ENCODE results near the gene SNIP1. TPM values are rescaled to one million over a fixed set of nuclear protein-coding genes. Genes with fewer than 3 reads are reported as not detected.
"Not testable (repeated sequence)": the region's sequence is repeated elsewhere in the genome, so short reads cannot be mapped to it uniquely, and the experiment has no call there.

Gene SNIP1
- total RNA-seq, 2 donors from 2014 or later, result 20.2 TPM

GRCh38 chr1:37545019-37545418 lies 9.1 kb downstream of the SNIP1 start:
- H3K27me3 Mint-ChIP-seq (ENCODE audit: insufficient read depth), result no peaks in the 10 kb centered on the region
- Histone ChIP-seq H3K4me1 (ENCODE audit: control insufficient read depth, insufficient read depth, low read length) (no peaks in the 10 kb centered on the region), H3K27me3 (ENCODE audit: control insufficient read depth, insufficient read depth, low read length, poor library complexity, severe bottlenecking) (no peaks in the 10 kb centered on the region), H3K9ac (ENCODE audit: extremely low read depth, low read length, poor library complexity, severe bottlenecking) (no peak overlapping the region), H3K36me3 (ENCODE audit: control insufficient read depth, insufficient read depth, low read length) (peaks cover 77% of the 10 kb centered on the region), H3K9me3 (ENCODE audit: control insufficient read depth, low read length) (no peaks in the 10 kb centered on the region), H3K4me3 (ENCODE audit: low read length) (no peak overlapping the region), H3K27ac (ENCODE audit: low read depth, low read length) (no peak overlapping the region)
- no peak overlapping the region for H3K4me3 Mint-ChIP-seq
- 96 to 100% methylated on average over 5 of the region's 5 CpGs for WGBS, 2 experiments (ENCODE audit: insufficient coverage in 1 of 2, insufficient read length in 1 of 2)
- no peak overlapping the region for H3K27ac Mint-ChIP-seq
- H3K36me3 Mint-ChIP-seq (ENCODE audit: low read depth), result peaks cover 56% of the 10 kb centered on the region
- TF ChIP-seq CTCF (conservative IDR thresholded peaks at IDR 0.05), result no peak
- no peak for DNase-seq
- no peaks in the 10 kb centered on the region for H3K9me3 Mint-ChIP-seq
- no peaks in the 10 kb centered on the region for H3K4me1 Mint-ChIP-seq

GRCh38 chr1:37544530-37544929 lies 9.6 kb downstream of the SNIP1 start:
- no peak overlapping the region for H3K4me3 Mint-ChIP-seq
- peaks cover 77% of the 10 kb centered on the region for H3K36me3 ChIP-seq (ENCODE audit: control insufficient read depth, insufficient read depth, low read length)
- H3K9me3 Mint-ChIP-seq, result no peaks in the 10 kb centered on the region
- peaks cover 56% of the 10 kb centered on the region for H3K36me3 Mint-ChIP-seq (ENCODE audit: low read depth)
- no peak overlapping the region for H3K4me3 ChIP-seq (ENCODE audit: low read length)
- H3K27ac Mint-ChIP-seq, result no peak overlapping the region
- 96 to 99% methylated on average over 17 to 21 of the region's 21 CpGs for WGBS, 2 experiments (ENCODE audit: insufficient coverage in 1 of 2, insufficient read length in 1 of 2)
- no peaks in the 10 kb centered on the region for H3K4me1 Mint-ChIP-seq
- H3K9ac ChIP-seq (ENCODE audit: extremely low read depth, low read length, poor library complexity, severe bottlenecking), result no peak overlapping the region
- no peaks in the 10 kb centered on the region for H3K9me3 ChIP-seq (ENCODE audit: control insufficient read depth, low read length)
- H3K27me3 Mint-ChIP-seq (ENCODE audit: insufficient read depth), result no peaks in the 10 kb centered on the region
- no peak for TF ChIP-seq CTCF (conservative IDR thresholded peaks at IDR 0.05)
- no peak for DNase-seq
- H3K4me1 ChIP-seq (ENCODE audit: control insufficient read depth, insufficient read depth, low read length), result no peaks in the 10 kb centered on the region
- no peaks in the 10 kb centered on the region for H3K27me3 ChIP-seq (ENCODE audit: control insufficient read depth, insufficient read depth, low read length, poor library complexity, severe bottlenecking)
- no peak overlapping the region for H3K27ac ChIP-seq (ENCODE audit: low read depth, low read length)

- H3K4me1 ChIP-seq (ENCODE audit: control insufficient read depth, insufficient read depth, low read length), result no peaks in the 10 kb centered on the region
- no peak overlapping the region for H3K4me3 Mint-ChIP-seq
- no peaks in the 10 kb centered on the region for H3K27me3 Mint-ChIP-seq (ENCODE audit: insufficient read depth)
- H3K36me3 ChIP-seq (ENCODE audit: control insufficient read depth, insufficient read depth, low read length), result peaks cover 78% of the 10 kb centered on the region
- TF ChIP-seq CTCF (conservative IDR thresholded peaks at IDR 0.05), result no peak
- no peaks in the 10 kb centered on the region for H3K9me3 Mint-ChIP-seq
- no peak overlapping the region for H3K4me3 ChIP-seq (ENCODE audit: low read length)
- no peaks in the 10 kb centered on the region for H3K9me3 ChIP-seq (ENCODE audit: control insufficient read depth, low read length)
- H3K27me3 ChIP-seq (ENCODE audit: control insufficient read depth, insufficient read depth, low read length, poor library complexity, severe bottlenecking), result no peaks in the 10 kb centered on the region
- no peak overlapping the region for H3K9ac ChIP-seq (ENCODE audit: extremely low read depth, low read length, poor library complexity, severe bottlenecking)
- 95% methylated on average over 30 of the region's 30 CpGs for WGBS, 2 experiments (ENCODE audit: insufficient coverage in 1 of 2, insufficient read length in 1 of 2)
- no peak for DNase-seq
- H3K27ac ChIP-seq (ENCODE audit: low read depth, low read length), result no peak overlapping the region
- no peaks in the 10 kb centered on the region for H3K4me1 Mint-ChIP-seq
- no peak overlapping the region for H3K27ac Mint-ChIP-seq
- peaks cover 67% of the 10 kb centered on the region for H3K36me3 Mint-ChIP-seq (ENCODE audit: low read depth)
Measured at GRCh38 chr1:37540036-37540785, 13.9 kb downstream of the SNIP1 start.

DNA sequence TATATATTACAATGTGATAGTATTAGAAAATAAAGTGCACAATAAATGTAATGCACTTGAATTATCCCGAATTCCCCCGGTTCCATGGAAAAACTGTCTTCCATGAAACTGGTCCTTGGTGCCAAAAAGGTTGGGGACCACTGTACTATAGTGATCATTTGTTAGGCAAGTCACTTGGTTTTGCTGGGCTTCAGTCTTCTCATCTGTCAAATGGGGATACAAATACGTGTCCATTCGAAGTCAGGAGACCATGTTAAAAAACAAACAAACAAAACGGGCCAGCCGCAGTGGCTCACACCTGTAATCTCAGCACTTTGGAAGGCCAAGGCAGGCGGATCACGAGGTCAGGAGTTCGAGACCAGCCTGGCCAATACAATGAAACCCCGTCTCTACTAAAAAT lies 14.9 kb downstream of the SNIP1 start:
- H3K9ac ChIP-seq (ENCODE audit: extremely low read depth, low read length, poor library complexity, severe bottlenecking); H3K4me1 ChIP-seq (ENCODE audit: control insufficient read depth, insufficient read depth, low read length); H3K27me3 ChIP-seq (ENCODE audit: control insufficient read depth, insufficient read depth, low read length, poor library complexity, severe bottlenecking); H3K27me3 Mint-ChIP-seq (ENCODE audit: insufficient read depth); DNase-seq; H3K4me1 Mint-ChIP-seq; H3K9me3 ChIP-seq (ENCODE audit: control insufficient read depth, low read length); H3K27ac ChIP-seq (ENCODE audit: low read depth, low read length); H3K4me3 Mint-ChIP-seq; H3K27ac Mint-ChIP-seq; H3K4me3 ChIP-seq (ENCODE audit: low read length); H3K9me3 Mint-ChIP-seq: not testable (repeated sequence)
- H3K36me3 Mint-ChIP-seq (ENCODE audit: low read depth), result peaks cover 67% of the 10 kb centered on the region
- peaks cover 77% of the 10 kb centered on the region for H3K36me3 ChIP-seq (ENCODE audit: control insufficient read depth, insufficient read depth, low read length)
- WGBS, 2 experiments (ENCODE audit: insufficient coverage in 1 of 2, insufficient read length in 1 of 2), result 96 to 97% methylated on average over 10 of the region's 10 CpGs
